Frontal cortex (tissue), 4 donors: Measurements from ENCODE around the gene DQX1. TPM values are rescaled to one million over a fixed set of nuclear protein-coding genes. Genes with fewer than 3 reads are reported as not detected.

Experiments
- DNase-seq, 2 donors: peaks; one replicate each; pipeline ENCODE4 v3.0.0; 2012; ENCODE audit warnings: low spot score in 2 of 2
- FAIRE-seq: peaks from 2 replicates; lab custom pipeline; 2012; peaks lifted over from hg19 to GRCh38; lab: Jason Lieb, UNC
- total RNA-seq: library from RNA; depleted of rRNA; stranded (reverse); fragments of >200 nt; gene quantifications from one replicate; pipeline ENCODE4 v1.2.3, GENCODE V29; 2014
- donor health status: control.
- donor health status: control.
- donor health status: control.

DQX1 gene
- total RNA-seq, 1 donor from 2014 or later: not detected

DNA sequence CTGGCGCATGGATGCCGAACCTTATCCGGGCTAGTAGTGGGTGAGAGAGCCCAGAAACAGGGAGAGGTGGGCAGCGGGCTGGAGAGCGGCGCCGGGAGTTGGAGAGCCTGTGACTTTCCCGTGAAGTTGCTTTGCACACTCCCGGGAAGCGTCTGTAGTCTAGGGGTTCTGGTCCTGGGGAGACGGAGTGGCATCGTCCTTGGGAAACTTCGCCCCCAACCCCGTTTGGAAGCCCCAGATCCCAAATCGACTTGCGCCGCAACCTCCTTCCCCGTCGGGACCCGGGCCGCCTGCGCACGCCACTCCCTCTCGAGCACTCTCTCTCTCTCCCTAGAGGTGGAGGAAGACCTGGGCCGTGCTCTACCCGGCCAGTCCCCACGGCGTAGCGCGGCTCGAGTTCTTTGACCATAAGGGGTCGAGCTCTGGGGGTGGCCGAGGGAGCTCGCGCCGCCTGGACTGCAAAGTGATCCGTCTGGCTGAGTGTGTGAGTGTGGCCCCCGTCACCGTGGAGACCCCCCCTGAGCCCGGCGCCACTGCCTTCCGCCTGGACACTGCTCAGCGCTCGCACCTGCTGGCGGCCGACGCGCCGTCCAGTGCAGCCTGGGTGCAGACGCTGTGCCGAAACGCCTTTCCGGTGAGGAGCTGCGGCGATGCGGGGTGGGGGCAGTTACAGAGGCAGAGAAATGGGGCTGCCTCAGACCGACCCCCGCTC lies 28.9 kb upstream of the DQX1 start:
- no peak for DNase-seq
- FAIRE-seq: no peak

DNA sequence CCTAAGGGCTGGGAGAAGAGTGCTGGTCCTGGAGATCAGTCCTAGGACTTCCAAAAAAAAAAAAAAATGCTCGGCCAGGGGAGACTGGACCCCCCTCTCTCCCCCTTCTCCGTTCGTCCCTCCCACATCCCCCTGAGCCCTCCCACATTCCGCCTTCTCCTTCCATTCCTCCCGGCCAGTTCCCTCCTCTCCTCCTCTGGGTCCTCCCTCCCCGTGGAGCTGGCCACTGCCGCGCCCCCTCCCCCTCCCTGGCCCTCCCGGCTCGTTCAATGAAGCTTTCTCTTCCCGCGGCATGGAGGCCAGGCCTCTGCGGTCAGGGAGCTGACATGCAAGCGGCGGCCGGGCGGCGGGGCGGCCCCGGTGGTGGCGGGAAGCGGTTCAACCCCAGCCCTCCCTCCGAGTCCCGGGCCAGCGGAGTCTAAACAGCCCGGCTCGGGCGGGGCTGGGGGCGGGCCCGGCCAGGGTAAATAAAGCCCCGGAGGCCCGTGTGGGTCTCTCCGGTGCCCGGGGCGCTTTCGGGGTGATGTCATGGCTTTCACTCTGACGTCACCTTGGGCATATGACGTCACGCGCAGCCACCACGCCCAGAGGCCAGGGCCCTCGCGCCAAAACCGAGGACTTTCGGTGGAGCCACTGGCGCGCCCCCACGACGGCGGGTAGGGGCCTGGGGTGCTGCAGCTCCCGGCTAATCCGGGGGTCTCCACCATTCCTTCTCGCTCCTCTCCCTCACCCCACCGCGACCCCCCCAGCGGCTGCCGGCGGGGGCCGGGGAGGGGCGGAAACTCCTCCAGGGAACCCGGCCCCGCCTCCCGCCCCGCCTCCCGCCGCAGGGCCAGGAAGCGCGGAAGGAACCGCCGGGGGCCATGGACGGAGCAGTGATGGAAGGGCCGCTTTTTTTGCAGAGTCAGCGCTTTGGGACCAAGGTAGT lies 28.1 kb upstream of the DQX1 start, which contains the start of the genes DOK1 and LOXL3:
Gene DOK1, plus strand, starts transcription at position 829 of the 928 bp plus-strand sequence. Its CDS starts 35 bp downstream, at position 864.
Gene LOXL3, minus strand, starts transcription at position 51 of the 928 bp plus-strand sequence. CDS start 1,308 bp downstream, outside the sequence.
- DNase-seq (peak; percentile 85 to 91), FAIRE-seq (no peak)

DNA sequence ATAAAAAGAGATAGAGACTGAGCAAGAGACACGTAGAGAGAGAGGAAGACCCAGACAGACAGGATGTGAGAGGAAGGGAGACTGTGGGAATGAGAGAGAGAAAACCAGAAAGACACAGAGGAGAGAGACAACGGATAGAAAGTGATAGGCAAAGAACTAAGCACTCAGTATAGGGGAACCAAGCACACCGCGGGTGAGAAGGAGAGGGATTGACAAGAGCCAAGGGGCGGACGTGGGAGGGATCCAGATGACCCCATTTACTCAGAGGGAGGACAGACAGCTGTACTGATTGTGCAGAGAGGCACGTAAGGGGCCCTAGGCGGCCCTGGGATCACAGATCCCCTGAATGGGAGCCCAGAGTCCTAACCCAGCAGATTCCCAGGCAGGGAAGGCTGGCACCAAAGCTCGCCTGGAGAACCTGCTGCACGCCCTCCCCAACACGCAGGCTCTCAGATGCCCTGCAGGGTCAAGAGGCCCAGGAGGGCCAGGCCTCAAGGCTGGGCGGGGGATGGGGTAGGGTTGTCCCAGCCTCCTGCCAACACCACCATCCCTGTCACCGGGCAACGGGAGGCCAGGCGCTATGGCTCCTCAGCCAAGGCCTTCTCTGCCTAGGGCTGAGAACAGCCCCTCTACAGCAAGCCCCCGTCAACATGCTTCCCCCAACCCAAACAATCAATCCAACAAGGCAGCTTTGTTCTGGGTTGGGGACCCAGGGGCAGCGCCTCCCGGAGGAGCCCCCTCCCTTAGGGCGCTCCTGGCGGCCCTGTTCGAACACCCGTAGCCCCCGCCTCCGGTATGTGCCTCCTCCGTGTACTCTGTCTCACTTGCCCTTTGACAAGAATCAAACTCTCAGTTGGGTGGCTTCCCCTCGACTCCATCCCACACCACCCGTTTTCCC lies 27.1 kb upstream of the DQX1 start:
- no peak for FAIRE-seq

DNA sequence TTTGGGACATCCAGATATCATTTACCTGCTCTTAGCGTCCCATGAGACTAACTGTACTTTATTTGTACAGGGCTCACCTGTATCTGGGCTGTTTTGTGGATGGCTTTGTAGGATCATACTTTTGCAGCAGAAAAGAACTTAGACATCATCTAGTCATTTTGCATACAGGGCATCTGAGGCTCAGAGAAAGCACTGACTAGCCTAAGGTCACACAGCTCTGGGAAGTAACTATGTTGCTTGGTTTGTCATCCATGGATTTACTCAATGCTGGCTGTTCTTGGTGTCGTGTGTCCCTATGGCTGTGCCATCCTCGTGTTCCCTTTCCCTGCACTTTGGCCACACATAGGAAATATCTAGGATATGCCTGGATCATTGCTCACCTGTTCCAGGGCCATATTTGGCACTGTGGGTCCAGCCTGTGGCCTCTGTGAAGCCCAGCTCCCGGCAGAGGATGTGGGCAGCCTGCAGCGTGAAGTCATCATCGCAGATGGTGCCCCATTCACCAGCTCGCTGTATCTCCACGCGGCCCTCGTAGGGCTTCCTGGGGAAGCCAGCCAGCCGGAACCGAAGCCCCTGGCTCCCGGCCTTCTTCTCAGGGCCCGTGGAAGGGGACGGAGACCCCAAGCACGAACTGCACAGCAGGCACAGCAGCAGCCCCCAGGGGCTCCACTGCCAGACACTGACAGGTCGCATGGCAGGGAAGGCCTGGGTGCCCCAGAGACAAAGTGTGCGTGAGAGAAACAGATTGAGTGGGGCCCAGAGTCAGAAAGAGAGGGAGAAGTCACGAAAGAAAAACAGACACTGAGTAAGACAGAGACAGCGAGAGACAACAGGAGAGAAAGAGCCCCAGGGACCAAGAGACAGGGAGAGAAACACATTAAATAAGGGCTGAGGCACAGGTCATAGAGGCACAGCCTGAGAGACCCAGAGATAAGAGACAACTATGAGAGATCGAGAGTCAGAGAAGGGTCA lies 26.2 kb upstream of the DQX1 start:
- FAIRE-seq (no peak), DNase-seq (no peak)

More for the DNA sequence above, 27.1 kb upstream of the DQX1 start:
- peak in 1 of 2 donors; percentile 44 for DNase-seq

DNA sequence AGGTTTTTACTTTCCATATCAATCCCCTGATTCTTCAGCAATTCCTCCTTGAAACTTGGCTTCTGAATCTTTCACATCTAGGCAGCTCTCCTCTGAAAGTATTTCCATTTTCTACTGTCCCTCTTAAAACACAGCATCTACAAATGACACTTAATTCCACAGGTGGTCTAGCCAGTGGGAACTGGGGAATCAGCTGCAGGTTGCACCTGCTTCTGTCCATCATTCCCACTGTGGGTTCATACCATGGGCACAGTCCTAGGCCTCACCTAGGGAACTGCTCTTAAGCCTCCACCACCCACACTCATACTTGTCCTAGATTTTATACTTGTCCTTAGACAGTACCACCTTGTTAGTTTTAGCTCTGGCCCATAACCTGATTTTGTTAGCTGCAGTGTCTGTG lies 25.5 kb upstream of the DQX1 start:
- FAIRE-seq (no peak), DNase-seq (no peak)

DNA sequence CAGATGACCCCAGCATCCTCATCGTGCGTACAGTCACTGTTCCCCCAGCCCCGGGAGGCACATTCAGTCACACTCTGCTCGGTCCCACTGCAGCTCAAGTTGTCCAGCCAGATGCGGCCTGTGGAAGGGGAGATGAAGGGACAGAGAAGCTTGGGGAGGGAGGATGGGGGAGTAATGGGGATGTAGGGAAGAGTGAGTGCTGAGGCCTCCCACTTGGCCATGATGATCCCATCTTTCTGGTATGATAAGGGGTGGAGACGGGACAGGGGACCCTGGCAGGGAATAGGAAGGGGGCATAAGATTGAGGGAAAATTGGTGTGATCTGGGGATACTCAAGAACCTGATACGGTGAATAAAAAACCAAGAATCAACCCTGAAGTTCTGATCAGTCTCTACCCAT lies 24.2 kb upstream of the DQX1 start:
- no peak for FAIRE-seq

DNA sequence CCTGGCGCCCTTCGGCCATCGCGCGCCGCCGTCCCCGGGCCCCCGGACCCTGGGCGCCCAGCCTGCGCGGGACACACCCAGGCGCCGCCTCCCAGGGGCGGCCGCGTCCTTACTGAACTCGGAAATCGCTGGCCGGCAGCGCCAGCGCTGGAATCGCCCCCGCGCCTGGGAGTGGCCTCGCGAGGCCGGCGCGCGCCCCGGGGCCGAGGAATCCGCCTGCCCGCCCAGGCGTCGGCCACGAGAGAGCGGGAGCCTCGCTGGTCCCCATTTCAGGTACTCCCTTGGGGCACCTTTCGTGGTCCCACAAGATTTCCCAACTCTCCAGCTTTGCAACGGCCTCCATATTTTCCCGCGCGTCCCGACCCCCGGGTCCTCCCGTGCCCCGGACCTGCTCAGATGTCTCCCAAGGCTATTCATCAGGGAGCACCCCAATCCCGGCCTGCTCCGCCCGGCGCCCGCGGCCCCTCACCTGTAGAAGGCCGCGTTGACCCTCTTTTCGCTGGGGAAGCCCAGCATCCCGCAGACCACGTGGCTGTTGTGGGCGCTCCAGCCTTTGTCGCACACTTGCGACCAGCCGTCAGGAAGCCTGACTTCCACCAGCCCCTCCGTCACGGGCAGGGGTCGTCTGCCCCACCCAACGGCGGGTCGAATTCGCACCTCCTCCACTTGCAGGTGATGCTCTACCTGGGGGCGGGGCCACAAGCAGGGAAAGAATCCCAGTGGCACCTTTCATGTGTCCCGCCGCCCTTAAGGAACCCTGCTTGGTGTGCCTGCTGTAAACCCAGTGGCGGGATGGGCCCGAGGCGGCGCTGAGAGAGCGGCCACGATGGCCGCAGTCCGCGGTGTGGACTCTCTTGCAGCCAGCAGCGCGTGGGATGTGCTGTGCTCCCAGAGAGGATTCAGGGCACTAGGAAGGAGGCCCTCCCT lies 23.1 kb upstream of the DQX1 start:
- no peak for FAIRE-seq
- DNase-seq: peak in 1 of 2 donors; percentile 86

More for the DNA sequence above, 24.2 kb upstream of the DQX1 start:
- no peak for DNase-seq

DNA sequence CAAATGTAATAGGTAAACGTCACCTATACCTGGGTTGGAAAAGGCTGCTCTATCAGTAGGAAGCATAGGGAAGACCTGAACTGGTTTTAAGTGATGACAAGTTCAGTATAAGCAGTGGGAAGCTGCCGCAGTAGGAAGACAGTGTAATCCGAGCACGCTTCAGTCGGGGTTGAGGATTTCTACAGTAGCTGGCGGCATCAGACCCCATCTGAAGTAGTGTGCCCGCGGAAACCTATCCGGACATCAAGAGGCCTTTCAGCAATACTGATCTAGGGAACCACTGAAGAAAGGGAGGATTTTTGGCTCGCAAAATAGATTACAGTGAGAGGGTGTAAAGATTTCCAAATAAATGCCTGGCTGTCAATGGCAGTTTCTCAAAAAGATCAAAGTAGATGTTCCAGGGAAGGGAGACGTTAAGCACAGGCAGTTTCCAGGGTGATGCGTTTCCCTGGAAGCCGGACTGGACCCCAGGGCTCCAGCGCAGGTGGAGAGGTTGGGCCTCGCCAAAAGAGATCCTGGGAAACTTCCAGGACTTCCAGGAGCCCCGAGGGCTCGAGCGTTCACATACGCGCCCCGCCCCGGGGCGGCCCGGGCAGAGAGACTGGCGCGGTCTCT lies 22.4 kb upstream of the DQX1 start:
- FAIRE-seq (no peak), DNase-seq (no peak)

DNA sequence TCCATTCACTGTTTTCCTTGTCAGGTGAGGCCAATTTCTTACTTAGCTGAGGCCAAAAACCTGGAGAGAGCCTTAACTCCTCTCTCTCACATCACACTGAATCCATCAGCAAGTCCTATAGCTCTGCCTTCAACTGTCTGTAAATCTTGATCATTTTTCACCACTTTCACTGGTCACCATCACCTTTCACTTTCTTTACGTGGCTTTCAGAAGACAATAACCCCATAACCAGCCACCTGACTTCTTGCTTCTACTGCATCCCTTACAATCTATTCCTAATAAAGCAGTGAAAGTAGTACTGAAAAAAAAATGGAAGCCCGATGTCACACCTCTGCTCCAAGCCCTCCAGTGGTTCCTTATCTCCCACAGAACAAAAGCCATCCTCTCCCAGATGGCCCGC lies 20.0 kb upstream of the DQX1 start:
- FAIRE-seq (no peak), DNase-seq (no peak)

DNA sequence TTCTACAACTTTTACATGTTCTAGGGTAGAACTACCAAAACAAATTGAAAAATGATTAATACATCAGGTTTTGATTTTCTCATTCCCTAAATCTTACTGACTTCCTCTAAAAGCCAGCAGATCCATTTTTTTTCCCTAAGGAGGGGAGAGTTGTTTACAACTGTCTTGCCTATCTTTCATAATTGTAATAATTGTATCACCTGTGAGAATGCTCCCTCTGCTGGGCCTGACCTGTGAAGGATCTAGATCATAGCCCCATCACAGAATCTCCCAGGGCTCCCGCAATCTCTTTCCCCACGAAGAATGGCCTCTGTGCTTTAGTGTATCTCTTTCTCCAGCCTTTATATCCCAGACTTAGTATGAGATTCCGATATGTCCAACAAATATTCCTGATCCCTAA lies 18.6 kb upstream of the DQX1 start:
- FAIRE-seq: no peak
- DNase-seq: no peak

DNA sequence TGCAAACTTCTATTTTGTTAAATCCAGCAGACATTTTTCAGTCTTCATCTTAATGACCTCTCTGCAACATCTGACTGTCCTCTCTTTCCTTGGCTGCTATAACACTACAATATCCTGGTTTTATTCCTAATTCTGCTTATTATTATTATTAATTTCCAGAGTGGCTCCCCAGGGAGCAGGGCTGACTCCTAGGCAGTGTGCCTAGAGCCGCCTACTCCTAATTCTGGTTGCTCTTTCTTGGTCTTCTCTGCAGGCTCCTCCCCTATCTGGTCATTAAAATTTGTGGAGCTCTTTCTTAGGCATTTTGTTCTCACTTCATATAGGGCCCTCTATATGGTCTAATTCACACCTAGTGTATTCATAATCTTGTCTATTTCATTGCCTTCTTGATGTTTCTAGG lies 16.9 kb upstream of the DQX1 start:
- no peak for FAIRE-seq
- no peak for DNase-seq

DNA sequence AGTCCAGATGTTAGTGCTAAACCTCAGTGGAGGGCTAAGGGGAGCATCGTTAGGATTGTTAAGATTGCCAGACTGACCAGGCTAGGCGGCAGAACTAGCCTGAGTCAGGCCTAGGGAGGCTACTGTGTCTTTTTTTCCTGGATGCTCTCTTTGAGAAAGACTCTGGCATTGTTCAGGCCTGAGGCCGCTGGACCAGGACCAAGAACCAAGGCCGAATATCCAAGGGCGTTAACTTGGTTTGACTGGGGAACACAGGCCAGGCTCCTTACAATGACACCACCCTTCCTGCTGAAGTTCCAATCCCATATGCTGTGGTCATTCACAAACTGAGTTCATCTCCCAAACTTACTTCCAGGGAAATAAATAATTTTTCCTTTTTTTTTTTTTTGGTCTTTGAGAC lies 14.3 kb upstream of the DQX1 start:
- DNase-seq (no peak), FAIRE-seq (no peak)

DNA sequence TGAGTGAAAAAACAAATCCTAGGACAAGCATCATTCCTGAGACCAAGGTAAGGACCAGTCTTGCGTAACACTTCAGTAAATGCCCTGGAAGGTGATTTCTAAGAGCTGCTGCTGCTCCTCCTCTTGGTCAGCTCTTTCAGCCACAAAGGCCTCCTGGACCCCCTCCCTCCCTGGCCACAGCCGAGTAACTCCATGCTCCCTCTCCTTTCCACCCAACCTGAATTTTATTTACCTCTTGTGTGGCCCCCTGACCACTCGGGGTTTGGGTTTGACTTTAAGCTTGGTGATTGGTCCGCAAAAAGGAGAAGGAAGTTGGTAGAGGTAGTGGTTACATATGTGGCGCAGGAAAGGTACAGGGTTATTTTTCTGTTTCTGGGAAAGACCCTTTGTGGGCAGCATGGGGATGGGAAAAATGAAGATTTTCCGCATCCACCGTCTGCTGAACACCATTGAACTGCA lies 12.9 kb upstream of the DQX1 start:
- FAIRE-seq (no peak), DNase-seq (no peak)

DNA sequence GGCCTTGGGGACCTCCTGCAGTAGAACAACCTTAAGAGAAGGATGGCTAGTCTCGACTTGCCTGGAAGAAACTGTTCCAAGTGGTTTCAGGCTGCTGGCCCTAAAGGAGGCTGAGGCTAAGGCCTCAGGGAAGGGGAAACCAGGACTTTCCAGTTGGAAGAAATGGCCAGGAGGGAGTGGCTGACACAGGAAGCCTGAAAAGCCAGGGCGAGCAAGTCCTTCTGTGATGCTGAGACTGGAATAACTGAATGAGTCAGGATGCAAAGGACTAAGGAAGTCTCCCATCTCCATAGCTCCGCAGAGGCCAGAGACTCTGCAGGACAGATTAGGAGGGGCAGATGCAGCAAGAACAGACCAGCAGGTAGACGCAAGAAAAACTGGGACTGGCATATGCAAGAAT lies 11.1 kb upstream of the DQX1 start:
- FAIRE-seq (no peak), DNase-seq (no peak)

DNA sequence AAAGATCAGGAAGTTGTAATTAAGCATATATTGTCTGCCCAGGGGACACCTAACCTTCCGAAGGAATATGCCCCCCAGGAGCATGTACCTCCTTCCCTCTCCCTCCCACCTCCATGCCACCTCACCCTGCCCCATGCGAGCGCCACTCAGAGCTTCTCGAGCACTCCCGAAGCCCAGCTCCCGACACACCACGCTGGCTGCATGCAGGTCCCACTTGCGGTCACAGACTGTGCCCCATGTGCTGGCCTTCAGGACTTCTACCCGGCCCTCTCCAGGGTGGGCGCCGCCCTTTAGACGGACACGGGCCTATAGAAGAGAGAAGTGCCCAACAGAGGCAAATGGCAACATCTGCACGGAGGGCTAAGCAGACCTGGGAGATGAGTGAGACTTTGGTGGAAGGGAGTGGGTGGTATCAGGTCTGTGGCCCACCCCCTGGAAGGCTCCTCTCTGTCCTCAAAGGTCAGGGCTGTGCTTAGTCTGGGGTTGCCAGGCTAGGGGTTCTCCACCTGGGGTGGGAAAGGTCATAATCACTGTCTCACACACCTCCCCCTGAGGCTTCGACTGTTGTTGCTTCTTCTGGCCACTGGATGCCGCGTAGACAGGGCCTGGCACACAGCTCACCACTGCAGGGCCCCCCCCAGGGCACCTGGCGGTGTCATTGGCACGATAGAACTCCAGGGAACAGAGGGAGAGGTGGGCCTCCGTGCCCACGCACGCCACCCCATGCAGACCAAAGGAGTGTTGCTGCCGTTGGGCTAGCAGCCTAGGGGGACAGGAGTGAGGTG lies 10.3 kb upstream of the DQX1 start:
- FAIRE-seq: no peak
- DNase-seq: no peak

DNA sequence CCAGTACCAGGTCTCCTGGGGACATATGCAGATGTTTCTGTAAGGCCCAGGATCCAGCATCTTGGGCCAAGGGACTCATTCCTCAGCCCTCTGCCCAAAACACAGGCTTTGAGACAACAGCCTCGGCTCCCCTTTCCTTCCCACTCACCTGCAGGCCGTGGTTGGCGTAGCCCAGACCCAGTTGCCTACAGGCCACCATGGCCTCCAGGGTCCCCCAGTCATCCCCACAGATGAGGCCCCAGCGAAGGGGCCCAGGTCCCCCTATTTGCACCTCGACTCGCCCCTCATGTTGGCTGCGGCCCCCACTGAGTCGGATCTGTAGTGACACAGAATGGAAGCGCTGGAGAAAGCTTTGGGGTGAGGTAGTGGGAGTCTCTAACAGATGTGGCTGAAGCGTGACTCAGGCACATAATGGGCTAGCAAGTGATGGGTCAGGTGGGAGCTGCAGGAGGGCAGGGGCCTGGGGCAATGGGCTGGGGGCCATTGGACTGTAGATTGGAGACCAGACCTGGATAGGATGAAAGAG lies 9.5 kb upstream of the DQX1 start:
- FAIRE-seq: no peak
- DNase-seq: no peak
